HG02973 (cell line): ENCODE measurements around the gene LPAR2.
"Not testable (repeated sequence)": the region's sequence is repeated elsewhere in the genome, so short reads cannot be mapped to it uniquely, and the experiment has no call there.

ENCODE experiments used
- ATAC-seq: cut with Tn5 transposase; IDR thresholded peaks from one replicate; pipeline ENCODE4 v1.9.1; 2021; ENCODE audit warnings: moderate library complexity; ENCODE audit not compliant: unreplicated experiment

Gene LPAR2

DNA sequence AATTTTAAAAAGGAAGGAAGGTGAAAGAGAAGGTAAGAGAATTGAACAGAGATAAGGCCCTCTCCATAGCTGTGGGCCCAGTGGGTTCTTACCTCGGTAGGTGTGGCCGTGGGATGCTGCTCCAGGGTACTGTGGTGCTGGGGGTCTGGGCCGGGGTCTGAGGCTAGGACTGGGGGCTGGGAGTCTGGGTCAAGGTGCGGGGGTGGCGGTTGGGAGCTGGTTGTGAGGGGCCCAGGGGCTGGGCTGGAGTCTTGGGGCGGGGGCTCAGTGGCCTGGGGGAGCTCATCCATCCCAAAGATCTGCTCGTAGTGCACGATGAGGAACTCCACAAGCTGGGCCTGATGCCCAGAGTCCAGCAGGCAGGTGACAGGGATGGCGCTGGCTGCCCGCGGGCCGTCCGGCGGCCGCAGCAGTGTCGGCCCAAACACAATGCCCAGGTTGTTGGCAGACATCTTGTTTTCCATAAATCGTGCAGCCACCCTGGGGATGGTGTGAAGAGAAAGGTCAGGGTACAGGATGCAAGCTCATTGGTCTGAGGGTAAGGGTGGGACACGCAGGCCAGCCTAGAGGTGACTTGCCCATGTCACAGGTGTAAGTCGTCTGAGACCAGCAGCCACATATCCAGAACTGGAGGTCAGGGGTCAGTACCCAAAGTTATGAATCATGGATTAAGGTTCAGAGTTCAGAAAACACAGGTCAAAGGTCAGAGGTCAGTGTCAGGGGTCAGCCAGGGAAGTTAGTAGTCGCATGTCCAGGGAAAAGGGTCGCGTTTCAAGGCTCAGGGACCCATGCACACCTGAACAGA, 5.9 kb upstream of the LPAR2 start:
- ATAC-seq, result no peak

- no peak for ATAC-seq
Measured at GRCh38 chr19:19632661-19633060, 4.6 kb upstream of the LPAR2 start.

DNA sequence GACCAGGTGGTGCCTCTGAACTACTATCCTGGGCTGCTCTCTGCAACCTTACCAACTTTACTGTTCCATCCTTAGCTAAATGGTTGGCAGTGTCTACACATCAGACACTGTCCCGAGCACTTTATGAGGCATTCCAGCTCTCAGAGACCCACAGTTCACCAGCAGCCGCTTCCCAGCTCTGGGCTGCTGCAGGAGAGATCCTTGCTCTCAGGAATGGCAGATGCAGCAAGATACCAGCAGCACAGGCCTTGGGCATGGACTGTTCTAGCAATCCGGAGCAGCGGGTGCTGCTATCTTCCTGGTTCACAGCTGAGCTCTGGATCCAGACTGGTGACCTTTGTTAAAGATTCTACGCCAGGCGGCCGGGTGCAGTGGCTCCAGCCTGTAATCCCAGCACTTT, 3.3 kb upstream of the LPAR2 start:
- no peak for ATAC-seq

DNA sequence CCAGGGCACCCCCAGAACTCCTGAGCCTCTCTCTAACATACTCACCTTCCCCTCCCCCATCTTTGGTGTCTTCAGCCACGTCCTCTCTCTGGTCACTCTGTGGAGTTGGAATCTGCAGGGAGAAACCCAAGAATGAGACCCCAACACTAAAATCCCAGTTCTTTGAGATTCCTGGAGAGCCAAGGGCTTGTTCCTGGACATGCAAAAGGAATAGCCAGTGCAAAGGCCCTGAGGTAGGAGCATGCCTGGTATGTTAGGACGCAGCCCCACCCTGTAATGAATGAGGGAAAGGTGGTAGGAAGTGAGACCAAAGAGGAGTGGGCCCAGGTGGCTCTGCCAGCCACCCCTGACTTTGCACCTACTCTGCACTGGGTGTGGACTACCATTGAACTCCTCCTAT, 2.4 kb upstream of the LPAR2 start:
- no peak for ATAC-seq

GRCh38 chr19:19630062-19630414, 2.0 kb upstream of the LPAR2 start:
- ATAC-seq, result no peak

DNA sequence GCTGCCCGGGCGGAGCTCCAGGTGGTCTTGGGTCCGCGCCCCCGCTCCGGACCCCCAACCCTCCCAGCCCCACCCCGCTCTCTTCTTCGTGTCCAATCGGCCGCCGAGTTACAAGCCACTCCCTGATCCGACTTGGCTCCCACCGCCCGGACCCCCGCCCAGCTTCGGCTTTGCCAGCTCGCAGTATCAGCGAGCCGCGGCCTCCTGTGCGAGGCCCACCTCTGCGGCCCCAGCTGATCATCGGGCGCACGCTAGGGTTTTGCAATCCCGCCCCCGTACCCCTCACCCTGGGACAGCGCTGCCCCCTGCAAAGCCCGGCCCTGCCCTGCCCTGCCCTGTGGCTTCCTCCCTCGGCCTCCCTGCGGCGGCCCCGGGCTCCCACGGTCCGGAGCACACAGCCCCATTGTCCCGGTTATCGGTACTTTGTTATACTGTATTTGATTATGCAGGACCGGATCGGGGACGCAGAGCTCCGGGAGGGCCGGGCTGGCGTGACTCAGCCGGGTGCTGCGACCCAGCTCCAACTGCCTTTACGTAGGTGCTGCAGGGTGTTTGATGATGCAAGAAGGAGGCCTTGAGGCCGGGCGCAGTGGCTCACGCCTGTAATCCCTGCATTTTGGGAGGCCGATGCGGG, 598 bp upstream of the LPAR2 start:
- no peak for ATAC-seq

DNA sequence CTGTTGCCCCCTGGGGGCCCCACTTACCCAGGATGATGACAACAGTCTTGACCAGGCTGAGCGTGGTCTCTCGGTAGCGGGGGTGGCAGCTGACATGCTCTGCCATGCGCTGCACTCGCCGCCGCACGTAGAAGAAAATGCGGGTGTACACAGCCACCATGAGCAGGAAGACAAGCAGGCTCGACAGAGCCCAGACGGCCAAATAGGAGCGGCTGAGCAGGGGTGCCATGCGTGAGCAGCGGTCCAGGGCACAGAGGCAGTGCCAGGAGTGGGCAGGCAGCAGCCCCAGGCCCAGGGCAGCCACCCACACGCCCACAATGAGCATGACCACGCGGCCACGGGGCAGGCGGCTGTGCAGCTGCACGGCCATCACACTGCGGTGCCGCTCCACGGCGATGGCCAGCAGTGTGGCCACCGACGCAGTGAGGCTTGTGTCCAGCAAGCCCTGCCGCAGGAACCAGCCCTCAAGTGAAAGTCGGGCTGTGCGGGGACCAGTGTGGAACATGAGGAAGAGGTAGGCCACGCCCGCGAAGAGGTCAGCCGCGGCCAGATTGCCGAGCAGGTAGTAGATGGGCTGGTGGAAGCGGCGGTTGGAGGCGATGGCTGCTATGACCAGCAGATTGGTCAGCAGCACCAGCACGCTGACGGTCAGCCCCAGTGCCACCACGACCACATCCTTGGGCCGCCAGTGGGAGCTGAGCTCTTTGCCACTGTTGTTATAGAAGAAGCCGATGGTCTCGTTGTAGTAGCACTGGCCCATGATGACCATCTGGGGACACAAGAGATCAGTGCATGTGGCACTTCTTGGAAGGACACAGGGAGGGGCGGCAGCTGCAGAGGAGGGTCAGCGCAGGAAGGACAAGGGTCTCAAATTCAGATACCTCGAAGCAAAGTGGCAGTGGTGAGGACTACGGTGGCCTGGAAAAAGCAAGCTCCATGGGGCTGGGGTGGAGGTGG, 1.2 kb downstream of the LPAR2 start:
- no peak for ATAC-seq

DNA sequence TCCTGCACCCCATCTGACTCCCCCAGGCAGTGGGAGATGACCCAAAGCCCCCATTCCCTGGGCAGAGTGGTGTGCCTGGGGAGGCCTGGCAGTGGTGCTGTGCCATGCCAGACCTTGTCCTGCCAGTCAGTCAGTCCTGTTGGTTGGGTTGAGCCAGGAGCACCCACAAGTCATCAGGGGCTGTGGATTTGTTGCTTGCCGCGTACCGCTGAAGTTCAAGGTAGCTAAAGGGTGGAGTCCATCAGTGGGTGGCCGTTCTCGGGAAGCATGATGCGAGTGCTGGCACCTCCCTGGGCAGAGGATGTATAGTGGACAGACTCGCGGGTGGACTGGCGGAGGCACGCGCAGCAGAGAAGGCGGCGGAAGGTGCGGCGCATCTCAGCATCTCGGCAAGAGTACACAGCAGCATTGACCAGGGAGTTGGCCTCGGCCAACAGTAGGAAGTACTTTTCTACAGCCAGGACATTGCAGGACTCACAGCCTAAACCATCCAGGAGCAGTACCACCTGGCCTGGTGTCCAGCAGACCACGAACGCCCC, 3.9 kb downstream of the LPAR2 start:
- no peak for ATAC-seq

DNA sequence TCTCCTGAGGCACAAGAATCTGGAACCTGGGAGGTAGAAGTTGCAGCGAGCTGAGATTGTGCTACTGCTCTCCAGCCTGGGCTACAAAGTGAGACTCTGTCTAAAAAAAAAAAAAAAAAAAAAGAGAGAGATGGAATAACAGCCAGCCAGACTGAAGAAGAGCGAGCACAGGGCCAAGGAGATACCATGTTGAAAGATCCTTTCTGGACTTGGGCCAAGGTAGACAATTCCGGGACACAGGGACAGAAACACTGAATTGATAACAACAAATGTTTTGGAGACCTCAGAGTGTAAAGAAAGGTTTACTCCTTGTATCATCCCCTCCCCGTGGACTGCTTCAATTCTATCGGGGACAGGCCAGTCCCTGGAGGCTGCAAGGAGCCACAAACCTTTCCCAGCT, 4.6 kb downstream of the LPAR2 start:
- no peak for ATAC-seq

GRCh38 chr19:19619849-19620210, 8.2 kb downstream of the LPAR2 start:
- no peak for ATAC-seq

DNA sequence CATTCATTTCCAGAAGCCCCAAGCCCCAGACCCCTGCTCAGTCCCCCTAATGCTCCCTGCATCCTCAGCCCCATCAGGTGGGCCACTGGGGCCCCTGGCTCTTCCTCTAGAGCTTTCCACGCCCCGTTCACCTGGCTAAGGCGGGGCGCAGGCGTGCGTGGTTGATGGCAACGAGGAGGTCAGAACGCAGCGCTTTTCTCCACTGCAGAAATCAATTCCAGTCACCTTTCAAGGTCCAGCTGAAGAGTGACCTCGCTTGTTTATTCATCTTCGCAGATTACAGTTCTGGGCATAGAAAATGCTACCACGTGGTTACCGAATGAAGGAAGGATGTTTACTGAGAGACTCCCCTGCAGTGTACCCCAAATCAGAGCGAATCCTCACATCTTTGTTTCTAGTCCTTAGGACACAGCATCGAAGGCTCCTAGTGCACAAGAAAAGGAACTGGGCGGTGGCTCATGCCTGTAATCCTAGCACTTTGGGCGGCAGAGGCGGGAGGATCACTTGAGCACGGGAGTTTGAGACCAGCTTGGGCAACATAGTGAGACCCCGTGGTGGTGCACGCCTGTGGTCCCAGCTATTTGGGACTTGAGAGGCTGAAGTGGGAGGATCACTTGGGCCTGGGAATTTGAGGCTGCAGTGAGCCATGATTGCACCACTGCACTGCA, 8.7 kb downstream of the LPAR2 start:
- ATAC-seq, result no peak

GRCh38 chr19:19618219-19619051, 9.6 kb downstream of the LPAR2 start, which contains the start of gene PBX4:
Gene PBX4, minus strand, starts transcription at chr19:19618687. Its CDS starts 58 bp downstream, at chr19:19618629.
- peak; percentile 85 for ATAC-seq

DNA sequence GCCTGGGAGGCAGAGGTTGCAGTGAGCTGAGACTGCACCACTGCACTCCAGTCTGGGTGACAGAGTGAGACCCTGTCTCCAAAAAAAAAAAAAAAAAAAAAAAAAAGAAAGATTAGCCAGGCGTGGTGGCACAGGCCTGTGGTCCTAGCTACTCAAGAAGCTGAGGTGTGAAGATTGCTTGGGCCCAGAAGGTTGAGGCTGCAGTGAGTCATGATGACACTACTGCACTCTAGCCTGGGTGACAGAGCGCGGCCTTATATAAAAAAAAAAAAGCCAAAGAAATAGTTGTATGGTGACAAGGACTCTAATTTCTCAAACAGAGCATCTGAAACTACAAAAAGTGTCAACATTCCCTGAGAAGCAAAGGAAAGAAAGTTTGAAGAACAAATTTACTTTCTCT, 12.9 kb downstream of the LPAR2 start:
- ATAC-seq, result no peak

DNA sequence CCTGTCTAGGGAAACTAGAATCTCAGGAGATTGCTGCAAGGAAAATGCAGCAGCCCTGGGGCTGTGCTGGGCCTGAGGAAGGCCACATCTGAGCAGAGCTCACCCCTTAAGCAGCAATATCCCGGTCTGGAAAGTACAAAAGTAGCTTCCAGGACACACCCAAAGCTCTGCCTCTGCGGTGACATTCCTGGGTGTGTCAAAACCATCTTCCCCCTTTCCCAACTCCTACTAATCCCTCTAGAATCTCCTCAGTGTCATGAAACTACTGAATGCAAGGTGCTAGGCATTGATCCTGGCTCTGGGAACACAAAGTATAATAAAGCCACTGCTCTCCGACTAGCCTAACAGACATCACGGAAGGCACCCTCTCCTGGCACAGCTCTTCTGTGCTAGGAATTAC, 14.5 kb downstream of the LPAR2 start:
- ATAC-seq, result no peak

GRCh38 chr19:19610376-19611202, 17.4 kb downstream of the LPAR2 start:
- no peak for ATAC-seq

DNA sequence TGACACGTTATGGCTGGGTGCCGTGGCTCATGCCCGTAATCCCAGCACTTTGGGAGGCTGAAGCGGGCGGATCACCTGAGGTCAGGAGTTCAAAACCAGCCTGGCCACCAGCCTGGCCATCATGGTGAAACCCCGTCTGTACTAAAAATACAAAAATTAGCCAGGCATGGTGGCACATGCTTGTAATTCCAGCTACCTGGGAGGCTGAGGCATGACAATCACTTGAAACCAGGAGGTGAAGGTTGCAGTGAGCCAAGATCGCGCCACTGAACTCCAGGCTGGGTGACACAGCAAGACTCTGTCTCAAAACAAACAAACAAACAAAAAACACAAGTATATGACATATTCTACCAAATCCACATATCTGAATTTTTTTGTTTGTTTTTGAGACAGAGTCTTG, 21.3 kb downstream of the LPAR2 start:
- ATAC-seq, result not testable (repeated sequence)

DNA sequence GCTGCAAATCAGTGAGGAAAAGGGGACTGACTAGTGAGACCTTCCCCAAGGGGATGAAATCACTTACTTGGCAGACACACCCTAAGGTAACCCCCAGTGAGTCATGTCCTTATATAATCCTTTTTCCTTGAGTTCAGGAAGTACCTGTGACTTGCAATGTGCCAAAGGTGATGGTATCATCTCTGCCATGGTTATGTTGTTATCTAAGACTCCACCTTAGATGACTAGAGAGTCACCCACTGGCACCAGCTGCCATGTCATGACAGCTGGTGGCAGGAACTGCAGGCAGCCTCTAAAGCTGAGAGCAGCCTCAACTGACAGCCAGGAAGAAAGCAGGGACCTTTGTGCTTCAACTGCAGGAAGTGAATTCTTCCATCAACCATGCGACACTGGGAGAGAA, 22.0 kb downstream of the LPAR2 start:
- no peak for ATAC-seq

DNA sequence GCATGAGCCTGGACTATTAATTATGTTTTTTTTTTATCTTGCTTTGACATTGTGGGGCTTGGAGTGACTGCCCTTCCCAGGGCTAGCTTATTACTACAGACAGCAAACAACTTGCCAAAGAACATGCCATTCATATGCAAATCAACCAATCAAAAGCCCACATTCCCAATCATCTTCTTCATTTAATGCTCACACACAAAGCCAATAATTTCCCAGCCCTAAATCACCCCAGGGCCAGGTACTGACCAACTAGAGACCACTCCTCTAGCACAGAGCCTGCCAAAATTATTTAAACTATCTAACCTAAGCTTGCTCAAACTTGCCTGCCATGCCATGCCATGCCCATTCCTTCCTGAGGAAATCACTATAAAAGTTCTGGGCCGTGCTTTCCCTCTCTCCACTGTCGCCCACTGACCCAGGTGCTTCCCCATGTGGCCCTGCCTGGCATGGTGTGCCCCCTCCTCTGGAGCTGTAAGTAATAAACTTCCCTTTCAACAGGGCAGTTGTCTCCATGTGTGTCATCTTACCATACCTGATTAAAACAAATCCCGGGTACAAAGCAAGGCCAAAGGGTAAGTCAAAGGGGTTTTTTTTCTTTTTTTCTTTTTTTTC, 25.2 kb downstream of the LPAR2 start:
- ATAC-seq, result no peak
